OCI-LY1 (cell line): Measurements from ENCODE around the gene PPP2R2D.

Experiments used
- H2AFZ ChIP-seq: fragments of 200-600 bp; sonication (generic), shearing (Covaris generic); 2 replicates; pipeline ENCODE4 v1.6.0; 2014; ENCODE audit warnings: antibody characterized with exemption, mild to moderate bottlenecking, low read length
- H3F3A ChIP-seq: fragments of 200-600 bp; sonication (generic), shearing (Covaris generic); 2 replicates; pipeline ENCODE4 v1.6.0; 2014; ENCODE audit warnings: mild to moderate bottlenecking, antibody characterized with exemption, low read length, moderate library complexity; ENCODE audit not compliant: insufficient read depth
- H3K27ac ChIP-seq: fragments of 200-600 bp; sonication (generic); 2 replicates; pipeline ENCODE4 v1.5.1; 2014; ENCODE audit warnings: low read length, mixed run types, mild to moderate bottlenecking, low read depth; ENCODE audit not compliant: poor library complexity, severe bottlenecking
- H3K27me3 ChIP-seq: fragments of 200-600 bp; sonication (generic); 2 replicates; pipeline ENCODE4 v1.6.0; 2014; ENCODE audit warnings: antibody characterized with exemption, mild to moderate bottlenecking, low read length, moderate library complexity; ENCODE audit not compliant: insufficient read depth
- H3K36me3 ChIP-seq: fragments of 200-600 bp; sonication (generic); 2 replicates; pipeline ENCODE4 v1.6.1; 2014; ENCODE audit warnings: mild to moderate bottlenecking, antibody characterized with exemption, low read length, moderate library complexity, mixed read lengths; ENCODE audit not compliant: insufficient read depth
- H3K4me1 ChIP-seq: fragments of 200-600 bp; sonication (generic); 2 replicates; pipeline ENCODE4 v1.5.1; 2014; ENCODE audit warnings: mild to moderate bottlenecking, low read length, moderate library complexity; ENCODE audit not compliant: insufficient read depth, severe bottlenecking
- H3K4me2 ChIP-seq: fragments of 200-600 bp; sonication (generic), shearing (Covaris generic); 2 replicates; pipeline ENCODE4 v1.6.1; 2014; ENCODE audit warnings: low read length
- H3K4me3 ChIP-seq: fragments of 200-600 bp; sonication (generic); 2 replicates; pipeline ENCODE4 v1.5.1; 2014; ENCODE audit warnings: low read length, low read depth, mild to moderate bottlenecking, mixed read lengths; ENCODE audit not compliant: poor library complexity, severe bottlenecking
- H3K79me2 ChIP-seq: fragments of 200-600 bp; shearing (Covaris generic); 2 replicates; pipeline ENCODE4 v1.6.1; 2016; ENCODE audit warnings: mixed run types, low read length, mixed read lengths; ENCODE audit not compliant: insufficient read depth
- H3K9ac ChIP-seq: fragments of 200-600 bp; sonication (generic), shearing (Covaris generic); 2 replicates; pipeline ENCODE4 v1.6.1; 2014; ENCODE audit warnings: mild to moderate bottlenecking, low read length, mixed read lengths
- H3K9me2 ChIP-seq: fragments of 200-600 bp; sonication (generic), shearing (Covaris generic); 2 replicates; pipeline ENCODE4 v1.6.1; 2014; ENCODE audit warnings: low read depth, mild to moderate bottlenecking, low read length, mixed read lengths
- H3K9me3 ChIP-seq: fragments of 200-600 bp; shearing (Covaris generic); 2 replicates; pipeline ENCODE4 v1.6.1; 2014; ENCODE audit warnings: low read length, mixed read lengths
- H4K20me1 ChIP-seq: fragments of 200-600 bp; sonication (generic), shearing (Covaris generic); 2 replicates; pipeline ENCODE4 v1.6.0; 2016; ENCODE audit warnings: mild to moderate bottlenecking, low read length; ENCODE audit not compliant: insufficient read depth
- CTCF ChIP-seq: fragments of 200-600 bp; sonication (generic), shearing (Covaris generic); IDR thresholded peaks from 2 replicates; pipeline ENCODE4 v1.5.1; 2017; ENCODE audit warnings: mild to moderate bottlenecking, antibody characterized with exemption, low read length, moderate library complexity, mixed read lengths
- EZH2 ChIP-seq: fragments of 200-600 bp; sonication (generic), shearing (Covaris generic); IDR thresholded peaks from 2 replicates; pipeline ENCODE4 v1.8.0; 2017; ENCODE audit warnings: borderline replicate concordance, mixed run types, mild to moderate bottlenecking, antibody characterized with exemption, low read length, moderate library complexity, mixed read lengths

Gene PPP2R2D

GRCh38 chr10:131935260-131935659 lies 34.5 kb downstream of the PPP2R2D start:
- Histone ChIP-seq H3K9me3 (no peaks in the 10 kb centered on the region), H3K4me3 (no peak overlapping the region), H3F3A (no peaks in the 10 kb centered on the region), H3K27ac (no peak overlapping the region), H3K9me2 (no peaks in the 10 kb centered on the region), H2AFZ (no peak overlapping the region), H3K9ac (no peak overlapping the region), H3K4me1 (peaks cover 5% of the 10 kb centered on the region), H3K4me2 (no peak overlapping the region), H3K36me3 (peaks cover 43% of the 10 kb centered on the region), H3K79me2 (peaks cover 23% of the 10 kb centered on the region), H3K27me3 (no peaks in the 10 kb centered on the region), H4K20me1 (no peaks in the 10 kb centered on the region)
- TF ChIP-seq EZH2 (no peak), CTCF (no peak)

DNA sequence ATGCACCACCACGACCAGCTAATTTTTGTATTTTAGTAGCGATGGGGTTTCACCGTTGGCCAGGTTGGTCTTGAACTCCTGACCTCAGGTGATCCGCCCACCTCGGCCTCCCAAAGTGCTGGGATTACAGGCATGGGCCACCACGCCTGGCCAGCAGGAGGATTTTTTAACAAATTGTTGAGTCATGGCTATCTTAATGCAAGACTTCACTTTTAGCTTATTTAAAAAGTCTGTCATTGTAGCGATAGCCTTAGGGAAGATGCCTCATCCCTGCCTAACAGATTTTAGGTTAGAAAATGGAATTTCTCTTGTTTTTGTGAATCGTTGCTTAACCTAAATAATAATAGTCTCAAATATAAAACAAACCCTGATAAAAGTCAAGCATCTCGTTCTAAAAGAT lies 35.5 kb downstream of the PPP2R2D start:
- Histone ChIP-seq H3K79me2 (peaks cover 13% of the 10 kb centered on the region), H3K4me1 (peaks cover 4% of the 10 kb centered on the region), H3K36me3 (peaks cover 53% of the 10 kb centered on the region), H3K9me3 (no peaks in the 10 kb centered on the region), H3K9me2 (no peaks in the 10 kb centered on the region), H3F3A (no peaks in the 10 kb centered on the region), H3K4me3 (no peak overlapping the region), H4K20me1 (no peaks in the 10 kb centered on the region), H3K4me2 (no peak overlapping the region), H3K27ac (no peak overlapping the region), H3K9ac (no peak overlapping the region), H2AFZ (no peak overlapping the region), H3K27me3 (no peaks in the 10 kb centered on the region)
- TF ChIP-seq EZH2 = no peak
- no peak for TF ChIP-seq CTCF

DNA sequence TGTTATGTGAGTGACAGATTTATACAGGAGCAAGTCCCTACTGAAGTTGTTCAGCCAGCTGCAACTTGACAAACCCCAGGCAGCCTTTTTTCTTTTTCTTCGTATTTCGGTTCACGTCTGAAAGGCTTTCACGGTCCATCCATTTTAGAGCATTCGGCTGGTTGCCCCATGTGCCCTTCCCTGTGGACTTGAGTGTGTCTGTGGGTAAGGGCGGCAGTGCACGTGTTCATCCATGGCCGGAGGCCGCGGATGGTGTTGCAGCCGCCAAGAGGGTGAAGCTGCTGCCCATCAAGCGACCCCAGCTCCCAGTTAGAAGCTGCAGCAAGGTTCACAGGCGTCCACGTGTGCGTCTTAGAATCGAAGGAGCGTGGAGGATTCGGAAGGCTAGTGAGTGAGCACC lies 35.9 kb downstream of the PPP2R2D start:
- Histone ChIP-seq H3K9ac (no peak overlapping the region), H3K9me3 (no peaks in the 10 kb centered on the region), H3K9me2 (no peaks in the 10 kb centered on the region), H3K4me2 (no peak overlapping the region), H3K79me2 (peaks cover 13% of the 10 kb centered on the region), H3K4me3 (no peak overlapping the region), H4K20me1 (no peaks in the 10 kb centered on the region), H3F3A (no peaks in the 10 kb centered on the region), H3K36me3 (peaks cover 58% of the 10 kb centered on the region), H3K27ac (no peak overlapping the region), H3K4me1 (no peaks in the 10 kb centered on the region), H2AFZ (no peak overlapping the region), H3K27me3 (no peaks in the 10 kb centered on the region)
- TF ChIP-seq EZH2 (no peak), CTCF (no peak)
